A673 (cell line): ENCODE results near the gene DSCAML1. TPM values are rescaled to one million over a fixed set of nuclear protein-coding genes. Genes with fewer than 3 reads are reported as not detected.

Experiments
- BruUV-seq: library from RNA; stranded (reverse); fragments of 400-500 nt; replicated peaks from 2 replicates; lab custom pipeline; 2021; lab: Mats Ljungman, UMichigan
- CTCF ChIA-PET: fragments of 300-600 bp; sonication (Branson Sonifier 250); formaldehyde crosslinking; loops from one replicate; lab custom pipeline; 2022; ENCODE audit warnings: antibody characterized with exemption; lab: Charles Lee
- POLR2A ChIA-PET: fragments of 300-600 bp; sonication (Branson Sonifier 250); formaldehyde crosslinking; loops from one replicate; lab custom pipeline; 2022; ENCODE audit warnings: antibody characterized with exemption; ENCODE audit not compliant: low non-redundant PET; lab: Charles Lee
- DNase-seq: peaks from one replicate; pipeline ENCODE4 v3.0.0-alpha.2; 2015; ENCODE audit warnings: low spot score
- H3K27ac ChIP-seq: fragments of 200-600 bp; sonication (generic); 2 replicates; pipeline ENCODE4 v1.5.1; 2016; ENCODE audit warnings: mixed run types, low read depth, mild to moderate bottlenecking, mixed read lengths, antibody characterized with exemption, low read length; ENCODE audit not compliant: poor library complexity, severe bottlenecking
- H3K27me3 ChIP-seq: fragments of 200-600 bp; sonication (generic); replicated peaks from 2 replicates; pipeline ENCODE4 v1.6.1; 2017; ENCODE audit warnings: mixed run types, low read depth, mild to moderate bottlenecking, mixed read lengths, antibody characterized with exemption, low read length; ENCODE audit not compliant: insufficient read depth, poor library complexity
- H3K36me3 ChIP-seq: fragments of 200-600 bp; sonication (generic); 2 replicates; pipeline ENCODE4 v1.6.1; 2016; ENCODE audit warnings: mixed run types, mild to moderate bottlenecking, mixed read lengths, antibody characterized with exemption, low read length; ENCODE audit not compliant: insufficient read depth, poor library complexity, severe bottlenecking
- H3K4me1 ChIP-seq: fragments of 200-600 bp; sonication (generic); 2 replicates; pipeline ENCODE4 v1.6.1; 2017; ENCODE audit warnings: mixed run types, mild to moderate bottlenecking, mixed read lengths, antibody characterized with exemption, low read length; ENCODE audit not compliant: insufficient read depth, poor library complexity, severe bottlenecking
- H3K4me3 ChIP-seq: fragments of 200-600 bp; sonication (generic); 2 replicates; pipeline ENCODE4 v1.5.1; 2016; ENCODE audit warnings: low read depth, mixed run types, mild to moderate bottlenecking, mixed read lengths, low read length; ENCODE audit not compliant: poor library complexity, severe bottlenecking
- H3K9me3 ChIP-seq: fragments of 200-600 bp; sonication (generic); 2 replicates; pipeline ENCODE4 v1.6.1; 2016; ENCODE audit warnings: mixed run types, low read depth, mild to moderate bottlenecking, mixed read lengths, antibody characterized with exemption, low read length; ENCODE audit not compliant: poor library complexity, severe bottlenecking
- CTCF ChIP-seq: fragments of 300-800, 200-600 bp; sonication (generic); conservative IDR thresholded peaks from 2 replicates; pipeline ENCODE4 v1.5.1; 2017; ENCODE audit warnings: low read depth, mild to moderate bottlenecking, antibody characterized with exemption, low read length, moderate library complexity, mixed read lengths
- EZH2 ChIP-seq: fragments of 200-600 bp; sonication (generic); IDR thresholded peaks from 2 replicates; pipeline ENCODE4 v1.6.1; 2017; ENCODE audit warnings: borderline replicate concordance, low read depth, mild to moderate bottlenecking, mixed read lengths, antibody characterized with exemption, low read length; ENCODE audit not compliant: poor library complexity, severe bottlenecking
- intact Hi-C: fragments of 100-400 bp; cut with micrococcal nuclease; formaldehyde crosslinking; loops from one replicate; pipeline ENCODE4 v1.10.0; 2022; ENCODE audit not compliant: unreplicated experiment
- total RNA-seq: library from RNA; stranded (reverse); gene quantifications from 2 replicates; pipeline ENCODE4 v1.2.3, GENCODE V29; 2021

Gene DSCAML1
- total RNA-seq, 1 experiment from 2014 or later = not detected

GRCh38 chr11:117724104-117724503 lies 72.9 kb downstream of the DSCAML1 start:
- Histone ChIP-seq H3K27me3 (no peaks in the 10 kb centered on the region), H3K4me1 (no peaks in the 10 kb centered on the region), H3K4me3 (no peak overlapping the region), H3K27ac (no peak overlapping the region), H3K9me3 (peaks cover 3% of the 10 kb centered on the region), H3K36me3 (no peaks in the 10 kb centered on the region)
- DNase-seq = no peak
- no TSS peak for BruUV-seq
- CTCF ChIA-PET = no interaction called here
- intact Hi-C loops = no loop called here
- POLR2A ChIA-PET = no interaction called here
- no peak for TF ChIP-seq CTCF
- TF ChIP-seq EZH2 = no peak

GRCh38 chr11:117723277-117724024 lies 73.6 kb downstream of the DSCAML1 start:
- Histone ChIP-seq H3K27me3 (no peaks in the 10 kb centered on the region), H3K9me3 (no peaks in the 10 kb centered on the region), H3K4me1 (no peaks in the 10 kb centered on the region), H3K36me3 (no peaks in the 10 kb centered on the region), H3K27ac (no peak overlapping the region), H3K4me3 (no peak overlapping the region)
- BruUV-seq = no TSS peak
- TF ChIP-seq CTCF = no peak
- TF ChIP-seq EZH2 = no peak
- ChIA-PET CTCF (no interaction called here), POLR2A (no interaction called here)
- intact Hi-C loops = no loop called here
- DNase-seq = no peak

GRCh38 chr11:117722082-117722481 lies 74.9 kb downstream of the DSCAML1 start:
- BruUV-seq = no TSS peak

More at GRCh38 chr11:117722082-117722481, 74.9 kb downstream of the DSCAML1 start:
- Histone ChIP-seq H3K9me3 (no peaks in the 10 kb centered on the region), H3K36me3 (no peaks in the 10 kb centered on the region), H3K4me1 (no peaks in the 10 kb centered on the region), H3K27ac (no peak overlapping the region), H3K4me3 (no peak overlapping the region), H3K27me3 (no peaks in the 10 kb centered on the region)
- DNase-seq = no peak
- intact Hi-C loops = no loop called here
- ChIA-PET POLR2A (interaction anchor here (0.5 kb wide), 1 partner anchor 38 kb away, joined by 3 read pairs; no protein-coding TSS in a partner anchor), CTCF (interaction anchor here (0.5 kb wide), 1 partner anchor 8 kb away, joined by 5 read pairs; no protein-coding TSS in a partner anchor)
- TF ChIP-seq CTCF (no peak), EZH2 (no peak)
